Transverse colon (tissue), 3 donors: Measurements from ENCODE around the gene TBC1D8.

ENCODE experiments used
- CTCF ChIP-seq, 5 experiments: fragments of 200-600 bp in 3 of 5; fragments of 450-650 bp in 2 of 5; sonication (generic) in 3 of 5; IDR thresholded peaks; 1 replicate in 2 of 5; 2 replicates in 3 of 5; pipeline ENCODE4 v1.5.1; 2016 to 2017; ENCODE audit warnings: antibody characterized with exemption in 5 of 5, inconsistent platforms in 3 of 5, mild to moderate bottlenecking in 2 of 5, moderate library complexity in 1 of 5
- POLR2A ChIP-seq: fragments of 450-650 bp; IDR thresholded peaks from one replicate; pipeline ENCODE4 v1.6.1; 2016; ENCODE audit warnings: antibody characterized with exemption, mild to moderate bottlenecking, moderate library complexity

GRCh38 chr2:101125808-101126207 lies 25.4 kb downstream of the TBC1D8 start:
- no peak for TF ChIP-seq POLR2A
- no peak for TF ChIP-seq CTCF (IDR thresholded peaks at IDR 0.05)
